GM21786 (cell line): Measurements from ENCODE around the gene SURF2.
"Not testable (repeated sequence)": the region's sequence is repeated elsewhere in the genome, so short reads cannot be mapped to it uniquely, and the experiment has no call there.

Source experiments
- ATAC-seq: cut with Tn5 transposase; IDR thresholded peaks from one replicate; pipeline ENCODE4 v1.9.1; 2021; ENCODE audit not compliant: unreplicated experiment

The SURF2 gene

GRCh38 chr9:133375724-133376654 lies 19.6 kb downstream of the SURF2 start, which contains the start of the genes STKLD1 and SURF4:
TSS of gene STKLD1 (plus strand) at chr9:133376366. CDS start at chr9:133376474, 108 bp downstream.
TSS of gene SURF4 (minus strand) at chr9:133376060. CDS start at chr9:133375969, 91 bp downstream.
- ATAC-seq: peak; percentile 91

GRCh38 chr9:133377280-133377679 lies 20.9 kb downstream of the SURF2 start:
- not testable (repeated sequence) for ATAC-seq

- ATAC-seq: no peak
Observed at GRCh38 chr9:133377721-133378216, 21.4 kb downstream of the SURF2 start.

GRCh38 chr9:133378408-133378962 lies 22.1 kb downstream of the SURF2 start:
- no peak for ATAC-seq

- ATAC-seq: no peak
Observed at GRCh38 chr9:133379153-133380086, 23.1 kb downstream of the SURF2 start.

GRCh38 chr9:133380734-133381133 lies 24.4 kb downstream of the SURF2 start:
- ATAC-seq: no peak

- no peak for ATAC-seq
Observed at GRCh38 chr9:133382507-133383141, 26.3 kb downstream of the SURF2 start.

- no peak for ATAC-seq
Observed at GRCh38 chr9:133383438-133383837, 27.1 kb downstream of the SURF2 start.

- ATAC-seq: no peak
Observed at GRCh38 chr9:133384736-133385321, 28.5 kb downstream of the SURF2 start.

- ATAC-seq: no peak
Observed at GRCh38 chr9:133385452-133385851, 29.1 kb downstream of the SURF2 start.

GRCh38 chr9:133386338-133386737 lies 30.0 kb downstream of the SURF2 start:
- ATAC-seq: no peak

GRCh38 chr9:133387680-133388079 lies 31.3 kb downstream of the SURF2 start:
- ATAC-seq: no peak

- no peak for ATAC-seq
Observed at GRCh38 chr9:133389025-133389557, 32.7 kb downstream of the SURF2 start.

- ATAC-seq: no peak
Observed at GRCh38 chr9:133389562-133389961, 33.2 kb downstream of the SURF2 start.

- no peak for ATAC-seq
Observed at GRCh38 chr9:133390713-133391112, 34.4 kb downstream of the SURF2 start.

GRCh38 chr9:133391449-133391848 lies 35.1 kb downstream of the SURF2 start:
- not testable (repeated sequence) for ATAC-seq

- ATAC-seq: not testable (repeated sequence)
Observed at GRCh38 chr9:133392308-133392707, 36.0 kb downstream of the SURF2 start.

GRCh38 chr9:133393399-133393798 lies 37.0 kb downstream of the SURF2 start:
- no peak for ATAC-seq

- no peak for ATAC-seq
Observed at GRCh38 chr9:133394687-133395271, 38.4 kb downstream of the SURF2 start.
